GM23248 (cell line): Measurements from ENCODE around the gene MIP. TPM values are rescaled to one million over a fixed set of nuclear protein-coding genes. Genes with fewer than 3 reads are reported as not detected.
"Not testable (repeated sequence)": the region's sequence is repeated elsewhere in the genome, so short reads cannot be mapped to it uniquely, and the experiment has no call there.

ENCODE experiments used
- DNase-seq: peaks from one replicate; pipeline ENCODE4 v3.0.0-alpha.2; 2015
- H2AFZ ChIP-seq: fragments of 200-600 bp; sonication (generic); 2 replicates; pipeline ENCODE4 v1.6.1; 2016; ENCODE audit warnings: antibody characterized with exemption
- H3F3A ChIP-seq: fragments of 200-600 bp; sonication (generic); 2 replicates; pipeline ENCODE4 v1.6.1; 2016; ENCODE audit warnings: mild to moderate bottlenecking, antibody characterized with exemption, mixed run types; ENCODE audit not compliant: insufficient read depth
- H3K27ac ChIP-seq: fragments of 200-600 bp; sonication (generic); 2 replicates; pipeline ENCODE4 v1.5.1; 2016; ENCODE audit warnings: mild to moderate bottlenecking
- H3K27me3 ChIP-seq: fragments of 200-600 bp; sonication (generic); replicated peaks from 2 replicates; pipeline ENCODE4 v1.6.1; 2016; ENCODE audit warnings: mild to moderate bottlenecking; ENCODE audit not compliant: insufficient read depth
- H3K36me3 ChIP-seq: fragments of 200-600 bp; sonication (generic); 2 replicates; pipeline ENCODE4 v1.6.1; 2016; ENCODE audit warnings: low read depth, mild to moderate bottlenecking
- H3K4me1 ChIP-seq: fragments of 200-600 bp; sonication (generic); 2 replicates; pipeline ENCODE4 v1.6.1; 2016; ENCODE audit warnings: mild to moderate bottlenecking; ENCODE audit not compliant: insufficient read depth
- H3K4me2 ChIP-seq: fragments of 200-600 bp; sonication (generic); one replicate; pipeline ENCODE4 v1.6.1; 2016; ENCODE audit warnings: mild to moderate bottlenecking; ENCODE audit not compliant: unreplicated experiment
- H3K4me3 ChIP-seq: fragments of 200-600 bp; sonication (generic); 2 replicates; pipeline ENCODE4 v1.5.1; 2016; ENCODE audit warnings: mild to moderate bottlenecking
- H3K79me2 ChIP-seq: fragments of 200-600 bp; sonication (generic); 2 replicates; pipeline ENCODE4 v1.6.1; 2016; ENCODE audit warnings: mild to moderate bottlenecking; ENCODE audit not compliant: insufficient read depth
- H3K9ac ChIP-seq: fragments of 200-600 bp; sonication (generic); 2 replicates; pipeline ENCODE4 v1.6.1; 2016; ENCODE audit warnings: mild to moderate bottlenecking
- H3K9me2 ChIP-seq: fragments of 200-600 bp; sonication (generic); 2 replicates; pipeline ENCODE4 v1.6.1; 2016; ENCODE audit warnings: mixed run types, mild to moderate bottlenecking, moderate library complexity; ENCODE audit not compliant: insufficient read depth
- H3K9me3 ChIP-seq: fragments of 200-600 bp; sonication (generic); one replicate; pipeline ENCODE4 v1.6.1; 2017; ENCODE audit warnings: low read depth
- H4K20me1 ChIP-seq: fragments of 200-600 bp; sonication (generic); 2 replicates; pipeline ENCODE4 v1.6.0; 2016; ENCODE audit not compliant: insufficient read depth
- EZH2 ChIP-seq: fragments of 200-600 bp; sonication (generic); IDR thresholded peaks from 2 replicates; pipeline ENCODE4 v1.6.1; 2018; ENCODE audit warnings: antibody characterized with exemption, mild to moderate bottlenecking; ENCODE audit not compliant: insufficient read depth, poor library complexity, severe bottlenecking
- EZH2phosphoT487 ChIP-seq: fragments of 200-600 bp; sonication (generic); IDR thresholded peaks from 2 replicates; pipeline ENCODE4 v1.6.1; 2018; ENCODE audit warnings: antibody characterized with exemption, moderate library complexity, mild to moderate bottlenecking, low read depth; ENCODE audit not compliant: insufficient read depth
- WGBS, 2 experiments: methylation state at CpG; one replicate each; pipeline ENCODE4 v1.1.6; 2015 to 2017; ENCODE audit warnings: low lambda C conversion rate in 2 of 2, low coverage in 1 of 2; ENCODE audit errors: missing lambda C conversion rate in 2 of 2; 5-methylcytosine and 5-hydroxymethylcytosine counted together
- in situ Hi-C: fragments of 300-500 bp; cut with MboI; formaldehyde crosslinking; loops from 2 replicates; pipeline ENCODE4 v1.15.0; 2020
- polyA plus RNA-seq: library from polyadenylated mRNA; unstranded; fragments of >200 nt; fragmentation: Nextera tagmentation; extraction: Ambion mirVana; gene quantifications from 2 replicates; pipeline ENCODE4 v1.2.1, GENCODE V29; 2016
- total RNA-seq: library from RNA; depleted of rRNA; stranded (reverse); fragments of >200 nt; shearing (Covaris generic); gene quantifications from 2 replicates; pipeline ENCODE4 v1.2.3, GENCODE V29; 2014

The MIP gene
- total and polyA plus RNA-seq, 2 experiments from 2014 or later, result not detected

- in situ Hi-C loops, result no loop called here
- Histone ChIP-seq H3K4me1 (peaks cover 4% of the 10 kb centered on the region; the same call in 1 of the 2 replicates), H3K27me3 (no peaks in the 10 kb centered on the region), H3F3A (0 out of 2 replicates have a peak, but pooled peaks cover 5% of the 10 kb centered on the region), H3K4me2 (no peak overlapping the region), H3K9me3 (no peaks in the 10 kb centered on the region), H3K4me3 (no peak overlapping the region), H4K20me1 (no peaks in the 10 kb centered on the region), H3K9me2 (no peaks in the 10 kb centered on the region), H2AFZ (no peak overlapping the region), H3K36me3 (no peaks in the 10 kb centered on the region), H3K9ac (no peak overlapping the region), H3K79me2 (peaks cover 10% of the 10 kb centered on the region; the same call in 1 of the 2 replicates), H3K27ac (no peak overlapping the region)
- TF ChIP-seq EZH2phosphoT487, result no peak
- TF ChIP-seq EZH2, result no peak
- WGBS, 2 experiments, result 78 to 87% methylated on average over 5 of the region's 5 CpGs
- DNase-seq, result no peak
Observed at GRCh38 chr12:56451147-56451546, 3.3 kb downstream of the MIP start.

- H3K27ac ChIP-seq, result no peak overlapping the region
- DNase-seq, result no peak
- peaks cover 10% of the 10 kb centered on the region; the same call in 1 of the 2 replicates for H3K79me2 ChIP-seq
- H2AFZ ChIP-seq, result peak overlapping the region; percentile 95; the same call in 1 of the 2 replicates
- no peak overlapping the region for H3K4me2 ChIP-seq
- H3K27me3 ChIP-seq, result no peaks in the 10 kb centered on the region
- H3K36me3 ChIP-seq, result no peaks in the 10 kb centered on the region
- peaks cover 4% of the 10 kb centered on the region; the same call in 1 of the 2 replicates for H3K4me1 ChIP-seq
- H3F3A ChIP-seq, result 0 out of 2 replicates have a peak, but pooled peaks cover 5% of the 10 kb centered on the region
- H3K9me3 ChIP-seq, result no peaks in the 10 kb centered on the region
- H4K20me1 ChIP-seq, result no peaks in the 10 kb centered on the region
- TF ChIP-seq EZH2phosphoT487 (no peak), EZH2 (no peak)
- no peak overlapping the region for H3K4me3 ChIP-seq
- in situ Hi-C loops, result no loop called here
- 97 to 100% methylated on average over 3 of the region's 3 CpGs for WGBS, 2 experiments
- no peaks in the 10 kb centered on the region for H3K9me2 ChIP-seq
- H3K9ac ChIP-seq, result no peak overlapping the region
Observed at GRCh38 chr12:56450241-56450640, 4.2 kb downstream of the MIP start.

GRCh38 chr12:56449622-56449984 is 4.9 kb downstream of the MIP start:
- no peak for DNase-seq
- H3K9ac ChIP-seq, result peak overlapping the region; percentile 80
- H3K9me2 ChIP-seq, result no peaks in the 10 kb centered on the region
- peaks cover 14% of the 10 kb centered on the region for H3K79me2 ChIP-seq
- TF ChIP-seq EZH2phosphoT487, result no peak
- TF ChIP-seq EZH2, result no peak
- WGBS, 2 experiments, result 41 to 42% methylated on average over 5 of the region's 5 CpGs
- H3K4me3 ChIP-seq, result peak overlapping the region; percentile 86
- no peaks in the 10 kb centered on the region for H3K36me3 ChIP-seq
- H3K27me3 ChIP-seq, result no peaks in the 10 kb centered on the region
- H4K20me1 ChIP-seq, result no peaks in the 10 kb centered on the region
- peak overlapping the region; percentile 92 for H3K4me2 ChIP-seq
- H3K27ac ChIP-seq, result peak overlapping the region; percentile 57
- H3K4me1 ChIP-seq, result peaks cover 4% of the 10 kb centered on the region; the same call in 1 of the 2 replicates
- peak overlapping the region; percentile 95 for H2AFZ ChIP-seq
- H3F3A ChIP-seq, result 0 out of 2 replicates have a peak, but pooled peaks cover 5% of the 10 kb centered on the region
- in situ Hi-C loops, result no loop called here
- no peaks in the 10 kb centered on the region for H3K9me3 ChIP-seq

- H3K36me3 ChIP-seq, result no peaks in the 10 kb centered on the region
- in situ Hi-C loops, result no loop called here
- H3K9me3 ChIP-seq, result no peaks in the 10 kb centered on the region
- peak within 1 kb of the TSS; percentile 95 for H2AFZ ChIP-seq
- peak; percentile 96 for DNase-seq
- peak within 1 kb of the TSS; percentile 80 for H3K9ac ChIP-seq
- H3K4me3 ChIP-seq, result peak within 1 kb of the TSS; percentile 86
- 0 out of 2 replicates have a peak, but pooled peaks cover 5% of the 10 kb centered on the region for H3F3A ChIP-seq
- no peaks in the 10 kb centered on the region for H3K9me2 ChIP-seq
- TF ChIP-seq EZH2phosphoT487, result no peak
- TF ChIP-seq EZH2, result no peak
- H3K79me2 ChIP-seq, result peaks cover 16% of the 10 kb centered on the region
- H3K27me3 ChIP-seq, result no peaks in the 10 kb centered on the region
- H3K4me2 ChIP-seq, result peak within 1 kb of the TSS; percentile 92
- H4K20me1 ChIP-seq, result no peaks in the 10 kb centered on the region
- WGBS, 2 experiments, result 1 to 2% methylated on average over 58 of the region's 58 CpGs
- H3K4me1 ChIP-seq, result peaks cover 4% of the 10 kb centered on the region; the same call in 1 of the 2 replicates
- H3K27ac ChIP-seq, result peak within 1 kb of the TSS; percentile 57
Observed at GRCh38 chr12:56448860-56449621, 5.4 kb downstream of the MIP start, which contains the start of gene TIMELESS. Gene TIMELESS (minus strand): TSS chr12:56449426. CDS start chr12:56434170, 15,256 bp downstream.

GRCh38 chr12:56443208-56443607 is 11.2 kb downstream of the MIP start:
- in situ Hi-C loops, result not testable (repeated sequence)

More at GRCh38 chr12:56443208-56443607, 11.2 kb downstream of the MIP start:
- H3K27me3 ChIP-seq, H3K36me3 ChIP-seq, H3K27ac ChIP-seq, H3K9me2 ChIP-seq, H3F3A ChIP-seq, H3K9ac ChIP-seq, DNase-seq, H4K20me1 ChIP-seq, H3K9me3 ChIP-seq, H3K4me1 ChIP-seq, H3K4me3 ChIP-seq, H3K4me2 ChIP-seq, H2AFZ ChIP-seq: not testable (repeated sequence)
- H3K79me2 ChIP-seq, result peaks cover 40% of the 10 kb centered on the region
- WGBS, 2 experiments, result 92 to 97% methylated on average over 2 of the region's 2 CpGs
